Spleen (tissue), 11 donors: ENCODE data around the gene CDC25B. TPM values are rescaled to one million over a fixed set of nuclear protein-coding genes. Genes with fewer than 3 reads are reported as not detected.

Experiments
- DNase-seq: peaks from one replicate; pipeline ENCODE4 v3.0.0-alpha.2; 2020
- H3K27ac ChIP-seq, 8 donors: fragments of 200-600 bp; sonication (generic) in 7 of 8; 1 replicate in 4 of 8; 2 replicates in 4 of 8; pipeline versions ENCODE4 v1.5.0 to v1.8.0; 2016 to 2021; ENCODE audit warnings: inconsistent platforms in 4 of 8, mild to moderate bottlenecking in 4 of 8, moderate library complexity in 1 of 8
- H3K27me3 ChIP-seq, 7 donors: fragments of 200-600 bp; sonication (generic) in 6 of 7; replicated peaks in 1 of 7; 1 replicate in 4 of 7; 2 replicates in 3 of 7; pipeline versions ENCODE4 v1.5.0 to v1.8.0; 2016 to 2021; ENCODE audit warnings: inconsistent platforms in 3 of 7, mild to moderate bottlenecking in 1 of 7
- H3K36me3 ChIP-seq, 6 donors: fragments of 200-600 bp; sonication (generic) in 5 of 6; 1 replicate in 4 of 6; 2 replicates in 2 of 6; pipeline versions ENCODE4 v1.5.0 to v1.8.0; 2016 to 2021; ENCODE audit warnings: inconsistent platforms in 2 of 6
- H3K4me1 ChIP-seq, 6 donors: fragments of 200-600 bp; sonication (generic) in 5 of 6; 1 replicate in 3 of 6; 2 replicates in 3 of 6; pipeline versions ENCODE4 v1.5.0 to v1.8.0; 2016 to 2021; ENCODE audit warnings: inconsistent platforms in 3 of 6
- H3K4me3 ChIP-seq, 8 donors: fragments of 200-600 bp; sonication (generic) in 7 of 8; 1 replicate in 4 of 8; 2 replicates in 4 of 8; pipeline versions ENCODE4 v1.5.0 to v1.8.0; 2016 to 2021; ENCODE audit warnings: inconsistent platforms in 4 of 8, mild to moderate bottlenecking in 4 of 8, moderate library complexity in 2 of 8
- H3K9me3 ChIP-seq, 8 donors: fragments of 200-600 bp; sonication (generic) in 7 of 8; 1 replicate in 4 of 8; 2 replicates in 4 of 8; pipeline versions ENCODE4 v1.5.0 to v1.8.0; 2016 to 2021; ENCODE audit warnings: inconsistent platforms in 4 of 8
- CTCF ChIP-seq, 11 experiments: fragments of 200-600 bp in 7 of 11; fragments of 450-650 bp in 4 of 11; sonication (generic) in 4 of 11; IDR thresholded peaks in 8 of 11; conservative IDR thresholded peaks in 3 of 11; 1 replicate in 7 of 11; 2 replicates in 4 of 11; pipeline versions ENCODE4 v1.4.0 to v1.8.0; 2016 to 2021; ENCODE audit warnings: antibody characterized with exemption in 11 of 11, inconsistent platforms in 4 of 11, mild to moderate bottlenecking in 1 of 11
- POLR2A ChIP-seq, 3 donors: fragments of 450-650 bp; IDR thresholded peaks; one replicate each; pipeline ENCODE4 v1.5.1; 2017; ENCODE audit warnings: antibody characterized with exemption in 3 of 3, mild to moderate bottlenecking in 1 of 3
- POLR2AphosphoS5 ChIP-seq, 3 donors: sonication (generic); formaldehyde crosslinking; IDR thresholded peaks; one replicate each; pipeline ENCODE4 v1.5.1; 2017; ENCODE audit warnings: antibody characterized with exemption in 3 of 3
- WGBS, 5 donors: extraction: QIAGEN DNeasy Blood & Tissue Kit in 3 of 5; methylation state at CpG; one replicate each; pipeline versions ENCODE4 v1.1.5 to v1.1.7; 2013 to 2018; 5-methylcytosine and 5-hydroxymethylcytosine counted together
- intact Hi-C: fragments of 100-400 bp; cut with DNase I; formaldehyde crosslinking; loops from one replicate; pipeline ENCODE4 v1.15.0; 2023; ENCODE audit warnings: low total_unique reads
- polyA plus RNA-seq, 3 donors: library from polyadenylated mRNA; stranded (reverse); fragments of 200-250 nt; gene quantifications; one replicate each; pipeline ENCODE4 v1.2.1, GENCODE V29; 2013
- total RNA-seq, 7 donors: library from RNA; depleted of rRNA in 3 of 7; stranded (reverse); fragments of >200 nt in 3 of 7; fragmentation: NEBNext Ultra II Directional in 4 of 7; extraction: Animal tissue kit (Norgen Biotek cat#: 25700) in 4 of 7; gene quantifications; one replicate each; pipeline versions ENCODE4 v1.1.0 to v1.2.1, GENCODE V29; 2016 to 2021
- donor health status: healthy with polysubstance abuse.
- donor health status: DM: no; HTN: no; CAD: no; lungs with moderate emphysema.
- donor health status: DM: no; HTN: no; CAD: no.
- donor health status: Bipolar disorder and iron deficiency.
- donor health status: healthy.
- donor health status: DM: no; HTN: no; CAD: no.
- donor health status: DM: yes; HTN: yes; CAD: no.

Gene CDC25B
- total and polyA plus RNA-seq, 10 donors: 22.8 to 67.7 (median 50.9) TPM

DNA sequence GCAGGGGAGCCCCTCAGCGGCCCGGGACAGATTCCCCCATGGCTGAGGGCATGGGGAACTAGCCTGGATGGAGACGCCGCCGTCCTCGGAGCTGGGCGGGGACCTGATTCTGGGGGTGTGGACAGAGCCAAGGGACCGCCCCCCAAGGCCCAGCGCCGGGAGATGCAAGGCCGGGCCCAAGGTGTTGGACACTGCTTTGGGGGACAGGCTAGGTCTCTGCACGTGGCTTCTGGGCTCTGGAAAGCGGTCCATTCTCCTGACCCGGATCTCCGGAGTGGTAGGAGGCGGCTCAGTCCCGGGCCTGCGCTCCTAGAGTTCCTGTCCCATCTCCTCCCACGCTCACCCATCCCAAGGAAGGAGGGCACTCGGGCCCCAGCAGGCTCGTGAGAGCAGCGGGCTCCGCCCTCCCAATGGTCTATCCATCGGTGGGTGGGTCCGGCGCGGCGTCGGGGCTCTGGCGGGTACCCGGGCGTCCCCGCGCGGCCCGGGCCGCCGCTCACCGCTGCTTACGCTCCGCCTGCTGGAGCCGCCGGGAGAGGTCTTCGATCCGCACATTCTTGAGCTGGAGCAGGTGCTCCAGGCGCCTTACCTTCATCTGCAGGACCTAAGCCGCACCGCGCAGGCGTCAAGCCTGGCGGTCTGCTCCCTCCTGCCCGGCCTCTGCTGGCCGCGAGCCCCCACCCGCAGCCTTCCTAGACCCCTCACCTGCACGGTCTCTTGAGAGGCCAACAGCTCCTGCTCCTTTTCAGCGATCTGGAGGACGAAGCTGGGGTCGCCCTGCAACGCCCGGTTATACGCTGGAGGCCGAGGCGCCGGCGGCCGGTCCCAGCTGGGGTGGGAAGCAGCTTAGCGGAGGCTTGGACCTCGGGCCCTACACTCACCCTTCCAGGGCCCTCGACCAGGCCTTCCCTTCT is 18.1 kb upstream of the CDC25B start:
- Histone ChIP-seq H3K27me3 (peaks cover 0 to 20% (median 0%) of the 10 kb centered on the region in 7 donors), H3K4me3 (peak overlapping the region; percentile 42 to 84 (median 54)), H3K36me3 (peaks cover 0 to 6% (median 0%) of the 10 kb centered on the region in 6 donors), H3K4me1 (peaks cover 17 to 55% (median 35%) of the 10 kb centered on the region in 6 donors), H3K27ac (peak overlapping the region in 5 of 8 donors; percentile 13 to 79 (median 46)), H3K9me3 (no peaks in the 10 kb centered on the region)
- TF ChIP-seq POLR2AphosphoS5 (IDR thresholded peaks at IDR 0.05): peak; percentile 27 to 65 (median 58)
- TF ChIP-seq CTCF (IDR thresholded peaks at IDR 0.05 in 8 of 11, conservative IDR thresholded peaks at IDR 0.05 in 3 of 11): no peak
- intact Hi-C loops: no loop called here
- WGBS, 5 donors: 0 to 4% (median 3%) methylated on average over 44 to 70 of the region's 70 CpGs
- peak; percentile 94 for DNase-seq

DNA sequence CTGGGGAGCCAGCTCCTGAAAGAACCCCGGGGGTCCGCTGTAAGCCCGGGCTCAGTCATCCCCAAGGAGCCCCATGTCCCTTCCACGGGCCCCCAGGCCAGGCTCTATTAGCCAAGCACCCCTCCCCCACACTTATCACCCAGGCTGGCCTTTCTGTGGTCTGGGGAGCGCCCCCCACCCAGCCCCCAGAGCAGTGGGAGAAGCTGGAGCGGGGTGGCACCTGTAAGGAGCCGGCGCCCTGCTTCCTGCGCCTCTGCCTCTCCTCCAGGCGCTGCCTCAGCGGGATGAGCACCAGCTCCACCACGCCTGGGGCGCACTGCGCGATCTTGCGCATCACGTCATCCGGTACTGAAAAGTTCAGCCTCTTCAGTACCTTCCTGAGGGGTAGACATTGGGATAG is 17.1 kb upstream of the CDC25B start:
- H3K36me3 ChIP-seq: peaks cover 0 to 15% (median 0%) of the 10 kb centered on the region in 6 donors
- H3K4me1 ChIP-seq: peaks cover 20 to 65% (median 45%) of the 10 kb centered on the region in 6 donors
- H3K9me3 ChIP-seq: no peaks in the 10 kb centered on the region
- 35 to 56% (median 38%) methylated on average over 17 to 18 of the region's 18 CpGs for WGBS, 5 donors
- peaks cover 0 to 20% (median 0%) of the 10 kb centered on the region in 7 donors for H3K27me3 ChIP-seq
- peak; percentile 74 for DNase-seq
- intact Hi-C loops: no loop called here
- H3K4me3 ChIP-seq: no peak overlapping the region
- H3K27ac ChIP-seq: no peak overlapping the region
- TF ChIP-seq CTCF (IDR thresholded peaks at IDR 0.05 in 8 of 11, conservative IDR thresholded peaks at IDR 0.05 in 3 of 11): no peak
- no peak for TF ChIP-seq POLR2A (IDR thresholded peaks at IDR 0.05)
- TF ChIP-seq POLR2AphosphoS5 (IDR thresholded peaks at IDR 0.05): no peak

GRCh38 chr20:3781153-3781910 is 14.8 kb upstream of the CDC25B start, which contains the start of gene SPEF1:
Gene SPEF1 (minus strand): TSS chr20:3781448. CDS start chr20:3781287, 161 bp downstream.
- intact Hi-C loops: no loop called here
- WGBS, 5 donors: 16 to 21% (median 17%) methylated on average over 17 to 28 of the region's 28 CpGs
- peak within 1 kb of the TSS in 5 of 8 donors; percentile 23 to 56 (median 34) for H3K27ac ChIP-seq
- DNase-seq: peak; percentile 85
- peaks cover 0 to 24% (median 0%) of the 10 kb centered on the region in 6 donors for H3K36me3 ChIP-seq
- peaks cover 0 to 20% (median 0%) of the 10 kb centered on the region in 7 donors for H3K27me3 ChIP-seq
- H3K4me3 ChIP-seq: peak within 1 kb of the TSS in 5 of 8 donors; percentile 20 to 61 (median 32)
- peaks cover 30 to 87% (median 65%) of the 10 kb centered on the region in 6 donors for H3K4me1 ChIP-seq
- peak; percentile 46 to 75 (median 68) for TF ChIP-seq POLR2AphosphoS5 (IDR thresholded peaks at IDR 0.05)
- TF ChIP-seq POLR2A (IDR thresholded peaks at IDR 0.05): no peak
- TF ChIP-seq CTCF (IDR thresholded peaks at IDR 0.05 in 8 of 11, conservative IDR thresholded peaks at IDR 0.05 in 3 of 11): peak in 8 of 11 experiments; percentile 36 to 56 (median 42)
- no peaks in the 10 kb centered on the region for H3K9me3 ChIP-seq
